ENCODE data around the gene SHISA9.
"Not testable (repeated sequence)": the region's sequence is repeated elsewhere in the genome, so short reads cannot be mapped to it uniquely, and the experiment has no call there.

Gene SHISA9

DNA sequence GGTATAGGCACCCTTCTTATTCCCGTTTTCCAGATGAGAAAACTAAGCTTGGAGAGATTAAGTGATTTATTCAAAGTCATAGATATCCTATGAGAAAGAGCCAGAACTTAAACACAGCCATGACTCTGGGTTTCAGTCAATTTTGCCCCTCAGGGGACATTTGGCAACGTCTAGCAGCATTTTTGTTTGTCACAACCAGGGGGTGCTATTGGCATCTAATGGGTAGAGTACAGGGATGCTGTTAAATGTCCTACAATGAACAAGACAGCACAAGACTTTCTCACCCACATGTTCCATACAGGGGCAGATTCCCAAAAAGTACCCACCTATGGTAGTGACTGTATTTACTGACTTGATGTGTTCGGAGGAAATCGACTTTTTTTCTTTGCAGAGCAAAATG is 4.8 kb upstream of the SHISA9 start:
- peak; percentile 37 for DNase-seq
- in situ Hi-C loops (cut with MboI; ENCODE audit: low pct_unique_long_range_greater_than_20kb, low sequenced_read_pairs): no loop called here

DNA sequence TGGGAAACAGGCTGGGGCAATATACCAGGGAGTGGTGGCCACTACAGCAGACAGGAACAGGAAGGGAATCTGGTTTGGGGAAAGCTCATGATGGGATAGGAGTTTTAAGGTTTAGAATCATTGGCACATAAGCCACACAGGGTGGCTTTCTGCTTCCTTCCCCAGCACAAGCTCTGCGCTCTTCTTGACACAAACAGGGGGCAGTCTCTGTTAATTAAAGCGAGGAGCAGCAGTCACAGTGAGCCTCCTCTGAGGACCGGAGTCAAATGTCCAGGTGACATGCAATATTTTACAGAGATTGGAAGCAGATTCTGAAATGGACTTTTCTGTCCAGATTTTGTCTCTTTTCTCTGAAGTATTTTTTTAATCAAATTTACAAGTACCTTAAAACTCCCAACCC is 2.8 kb upstream of the SHISA9 start:
- DNase-seq: no peak
- in situ Hi-C loops (cut with MboI; ENCODE audit: low pct_unique_long_range_greater_than_20kb, low sequenced_read_pairs): no loop called here

DNA sequence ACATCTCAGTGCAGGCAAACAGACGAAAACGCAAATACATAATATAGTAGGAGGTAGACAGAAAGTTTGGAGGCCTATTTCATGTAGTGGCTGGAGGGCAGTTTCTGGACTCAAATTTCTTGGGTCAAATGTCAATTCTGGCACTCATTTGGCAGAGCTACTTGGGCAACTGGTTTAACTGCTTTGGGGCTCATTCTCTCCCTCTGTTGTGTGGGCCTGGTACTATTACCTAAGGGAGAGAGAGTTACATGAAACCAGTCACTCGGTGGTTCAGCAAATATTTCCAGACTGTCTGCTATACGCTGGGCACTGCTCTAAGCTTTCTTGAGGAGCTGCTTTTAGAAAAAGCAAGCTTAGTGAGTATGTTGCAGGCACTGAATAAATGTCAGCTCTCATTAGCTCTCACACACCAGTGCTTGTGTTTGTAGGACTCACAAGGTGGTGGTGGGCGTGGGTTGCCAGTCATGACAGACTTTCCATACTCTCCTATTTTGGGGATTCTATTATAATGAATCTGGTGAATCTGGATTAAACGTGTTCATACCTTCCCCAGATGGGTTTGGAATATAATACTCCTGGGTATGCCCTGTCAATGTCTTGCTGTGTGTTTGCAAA is 1.8 kb upstream of the SHISA9 start:
- no peak for DNase-seq

DNA sequence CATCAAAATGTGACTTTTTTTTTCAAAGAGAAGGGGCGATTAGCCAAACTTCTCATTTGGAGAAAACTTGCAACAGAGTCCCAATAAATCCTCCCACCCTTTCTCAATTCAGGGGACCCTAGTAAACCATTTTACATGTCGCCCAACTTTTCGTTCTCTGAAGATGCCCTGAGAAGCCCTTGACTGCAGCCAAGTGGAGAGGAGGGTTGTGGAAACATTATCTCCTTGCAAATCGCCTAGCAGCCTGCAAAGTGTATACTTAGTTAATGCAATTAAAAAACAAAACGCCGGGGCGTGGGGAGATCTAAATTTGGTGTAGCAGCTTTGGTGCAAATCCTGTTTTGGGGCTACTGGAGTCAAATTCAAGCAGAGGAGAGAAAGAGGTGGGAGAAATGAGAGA is 1.2 kb upstream of the SHISA9 start:
- in situ Hi-C loops (cut with MboI; ENCODE audit: low pct_unique_long_range_greater_than_20kb, low sequenced_read_pairs): no loop called here

More for the DNA sequence above, 1.8 kb upstream of the SHISA9 start:
- in situ Hi-C loops (cut with MboI; ENCODE audit: low pct_unique_long_range_greater_than_20kb, low sequenced_read_pairs): no loop called here

DNA sequence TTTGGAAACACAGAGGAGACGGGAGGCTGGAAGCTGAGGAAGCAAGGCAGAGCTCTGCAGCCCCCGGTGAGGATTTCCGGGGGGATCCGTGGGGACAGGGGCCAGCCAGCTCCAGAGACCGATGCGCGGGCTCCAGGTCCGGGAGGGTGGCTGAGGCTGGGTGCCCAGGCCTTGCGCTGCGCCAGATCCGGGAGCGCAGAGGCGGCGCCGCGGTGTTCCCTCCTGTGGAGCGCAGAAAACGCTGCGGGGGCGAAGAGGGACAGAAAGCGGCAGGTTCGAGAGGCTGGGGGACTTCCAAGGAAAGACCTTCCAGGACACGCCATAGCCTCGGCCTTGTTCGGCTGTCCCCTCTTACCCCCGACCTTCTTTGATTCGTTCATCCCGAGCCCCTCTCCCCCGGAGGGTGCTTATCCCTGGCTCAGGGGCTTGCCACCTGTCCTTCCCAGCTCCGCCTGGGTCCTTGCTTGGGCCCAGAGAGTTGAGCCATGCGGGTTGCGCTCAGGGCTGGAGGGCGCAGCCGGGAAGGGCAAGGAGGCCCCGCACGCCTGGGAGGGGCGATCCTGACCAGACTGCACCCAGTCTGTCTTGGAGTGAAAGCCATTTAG is 697 bp upstream of the SHISA9 start:
- DNase-seq: no peak
- in situ Hi-C loops (cut with MboI; ENCODE audit: low pct_unique_long_range_greater_than_20kb, low sequenced_read_pairs): no loop called here

More for the DNA sequence above, 1.2 kb upstream of the SHISA9 start:
- DNase-seq: no peak

DNA sequence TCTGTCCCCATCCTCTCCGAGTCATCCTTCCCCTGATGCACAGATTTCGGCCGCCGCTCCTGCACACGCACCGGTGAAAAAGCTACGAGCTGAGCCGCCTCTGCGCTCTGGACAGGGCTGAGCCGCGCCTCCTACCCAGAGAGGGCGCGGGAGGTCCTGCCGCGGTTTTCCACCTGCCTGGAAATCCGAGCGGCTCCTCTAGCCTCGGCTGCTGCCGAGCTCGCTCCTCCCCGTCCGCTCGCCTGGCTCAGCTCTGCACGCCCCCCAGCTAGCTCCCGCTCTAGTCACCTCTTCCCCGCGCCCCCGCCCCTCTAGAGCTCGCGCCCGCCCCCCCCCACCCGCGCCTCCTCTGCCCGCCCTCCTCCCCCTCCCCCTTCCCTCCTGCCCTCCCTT is 198 bp upstream of the SHISA9 start:
- in situ Hi-C loops (cut with MboI; ENCODE audit: low pct_unique_long_range_greater_than_20kb, low sequenced_read_pairs): no loop called here
- no peak for DNase-seq

DNA sequence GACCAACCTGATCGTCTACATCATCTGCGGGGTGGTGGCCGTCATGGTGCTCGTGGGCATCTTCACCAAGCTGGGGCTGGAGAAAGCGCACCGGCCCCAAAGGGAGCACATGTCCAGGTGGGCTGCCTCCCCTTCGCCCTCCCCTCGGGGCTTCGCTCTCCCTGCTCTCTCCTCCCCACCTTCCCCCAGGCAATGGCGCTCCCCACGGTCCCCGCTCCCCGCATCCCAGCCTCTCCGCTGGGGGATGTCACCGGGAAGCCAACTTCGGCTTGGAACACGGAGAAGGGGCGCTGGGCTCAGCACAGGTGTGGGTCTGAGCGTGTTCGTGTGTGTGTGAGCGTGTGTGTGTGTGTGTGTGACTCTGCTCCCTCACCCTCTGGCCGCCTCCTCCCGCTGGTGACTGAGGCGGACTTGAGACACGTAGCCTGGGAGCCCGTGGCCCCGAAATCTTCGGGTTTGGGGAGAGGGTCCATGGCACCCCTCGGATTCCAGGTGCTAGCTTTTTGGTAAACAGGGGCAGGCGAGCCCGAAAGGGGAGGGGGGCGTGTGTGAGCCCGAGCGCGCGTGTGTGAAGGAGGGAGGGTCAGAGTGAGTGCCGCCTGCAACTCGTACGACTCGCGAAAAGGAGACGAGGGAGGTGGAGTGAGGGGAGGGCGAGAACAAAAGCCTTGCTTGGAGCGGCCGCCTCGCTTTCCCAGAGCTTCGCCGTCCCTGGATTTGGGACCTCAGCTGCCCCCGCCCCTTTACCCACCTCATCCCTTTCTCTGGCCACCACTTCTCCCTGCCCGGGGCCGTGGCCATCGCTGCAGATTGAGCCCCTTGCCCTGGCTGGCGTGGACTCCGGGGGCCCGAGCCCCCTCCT is 1.3 kb downstream of the SHISA9 start:
- DNase-seq: no peak
- in situ Hi-C loops (cut with MboI; ENCODE audit: low pct_unique_long_range_greater_than_20kb, low sequenced_read_pairs): no loop called here

DNA sequence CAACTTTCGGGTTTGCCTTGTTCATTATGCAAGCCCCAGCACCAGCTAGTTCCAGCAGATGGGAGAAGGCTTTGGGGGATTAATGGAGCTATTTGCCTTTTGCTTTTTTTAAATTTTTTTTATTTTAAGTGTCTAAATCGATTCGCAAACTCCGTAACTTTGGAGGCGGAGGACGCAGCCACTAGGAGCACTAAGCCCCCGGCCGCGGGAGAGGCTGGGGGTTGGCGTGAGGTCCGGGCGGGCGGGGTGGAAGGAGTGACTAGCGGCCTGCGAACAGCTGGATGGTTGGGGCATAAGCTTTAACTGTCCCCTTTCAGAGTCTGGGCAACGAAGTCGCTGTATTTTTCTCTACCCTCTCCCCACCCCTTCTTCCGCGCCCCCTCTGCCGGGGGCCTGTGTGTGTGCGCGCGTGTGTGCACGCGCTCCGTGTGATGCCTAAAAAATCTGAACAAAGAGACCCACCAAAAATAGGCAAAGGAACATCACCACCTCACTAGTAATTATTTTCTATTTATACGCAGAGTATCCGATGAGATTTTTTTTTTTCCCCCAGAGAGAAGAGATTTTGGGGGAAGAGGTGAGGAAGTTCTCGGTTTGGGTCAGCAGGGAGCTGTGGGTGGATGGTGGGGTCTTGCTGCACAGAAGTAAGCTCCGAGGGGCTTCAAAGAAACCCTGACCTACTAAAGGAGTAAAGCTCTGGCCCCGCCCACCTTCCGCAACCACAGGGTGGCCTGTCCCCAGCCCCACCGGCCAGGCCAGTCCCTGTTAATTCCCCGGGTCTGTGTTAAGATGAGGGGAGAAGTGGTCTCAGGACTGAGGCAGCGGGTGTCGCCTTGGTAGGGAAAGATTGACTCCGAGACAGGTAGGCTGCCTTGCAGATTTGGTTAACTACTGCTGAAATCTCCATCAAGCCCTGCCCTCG is 2.3 kb downstream of the SHISA9 start:
- DNase-seq: no peak
- in situ Hi-C loops (cut with MboI; ENCODE audit: low pct_unique_long_range_greater_than_20kb, low sequenced_read_pairs): no loop called here

DNA sequence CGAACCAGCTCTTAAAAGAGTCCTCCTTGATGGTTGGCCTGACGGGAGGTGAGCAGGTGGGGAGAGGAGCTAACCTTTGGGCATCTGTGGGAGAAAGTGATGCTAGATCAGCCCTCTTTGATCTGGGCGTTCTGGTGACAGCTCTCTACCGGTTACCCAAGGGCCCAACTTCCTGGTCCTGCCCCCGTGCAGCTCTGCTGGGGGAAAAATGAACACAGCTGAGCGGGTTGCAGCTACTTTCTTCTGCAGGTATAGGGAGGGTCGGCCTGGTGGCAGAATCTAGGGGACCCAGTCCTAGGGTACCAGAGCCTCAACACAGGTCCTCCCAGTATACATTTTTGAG is 2.9 kb downstream of the SHISA9 start:
- DNase-seq: no peak
- in situ Hi-C loops (cut with MboI; ENCODE audit: low pct_unique_long_range_greater_than_20kb, low sequenced_read_pairs): no loop called here

DNA sequence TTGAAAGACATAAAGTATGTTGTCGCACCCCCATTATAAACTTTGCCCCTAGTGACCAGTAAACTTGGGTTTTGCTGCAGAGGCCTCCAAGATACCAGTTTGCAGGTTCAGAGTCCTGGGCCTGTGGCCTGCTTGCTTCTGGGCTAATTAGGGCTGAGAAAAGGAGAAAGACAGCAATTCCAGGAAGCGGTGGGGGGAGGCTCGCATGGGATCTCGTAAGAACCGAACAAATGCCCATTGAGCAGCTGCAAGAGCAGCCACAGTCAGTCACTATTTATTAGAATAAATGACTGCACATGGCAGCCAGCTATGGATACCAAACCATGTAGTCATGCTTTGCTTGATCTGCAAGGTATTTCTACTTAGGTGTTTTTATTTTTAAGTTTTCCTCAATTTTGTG is 4.9 kb downstream of the SHISA9 start:
- no peak for DNase-seq
- in situ Hi-C loops (cut with MboI; ENCODE audit: low pct_unique_long_range_greater_than_20kb, low sequenced_read_pairs): no loop called here

DNA sequence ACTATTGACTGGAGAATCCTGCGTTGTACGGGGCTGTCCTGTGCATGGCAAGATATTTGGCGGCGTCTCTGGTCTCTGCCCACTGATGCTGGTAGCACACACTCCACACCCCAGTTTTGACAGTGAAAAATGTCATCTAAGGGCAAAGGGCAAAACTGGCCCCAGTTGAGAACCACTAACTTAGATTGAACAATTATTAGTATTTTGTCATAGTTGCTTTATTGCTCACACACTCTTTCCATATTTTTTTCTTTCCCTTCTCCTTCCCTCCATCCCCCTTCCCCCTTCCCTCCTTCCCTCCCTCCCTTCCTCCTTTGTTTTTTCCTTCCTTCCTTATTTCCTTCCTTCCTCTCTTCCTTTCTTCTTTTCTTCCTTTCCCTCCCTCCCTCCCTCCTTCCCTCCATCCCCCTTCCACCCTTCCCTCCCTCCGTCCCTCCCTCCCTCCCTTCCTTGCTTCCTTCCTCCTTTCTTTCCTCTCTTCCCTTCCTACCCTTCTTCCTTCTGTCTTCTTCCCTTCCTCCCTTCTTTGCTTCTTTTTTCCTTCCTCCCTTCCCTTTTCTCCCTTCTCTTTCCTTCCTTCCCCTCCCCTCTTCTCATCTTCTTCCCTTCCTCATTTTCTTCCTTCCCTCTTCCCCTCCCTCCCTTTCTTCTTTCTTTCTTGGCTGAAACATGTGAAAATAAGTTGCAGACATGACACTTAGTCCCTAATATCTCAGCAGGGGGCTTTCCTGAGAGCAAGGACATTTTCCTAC is 5.5 kb downstream of the SHISA9 start:
- DNase-seq: no peak
- in situ Hi-C loops (cut with MboI; ENCODE audit: low pct_unique_long_range_greater_than_20kb, low sequenced_read_pairs): no loop called here

DNA sequence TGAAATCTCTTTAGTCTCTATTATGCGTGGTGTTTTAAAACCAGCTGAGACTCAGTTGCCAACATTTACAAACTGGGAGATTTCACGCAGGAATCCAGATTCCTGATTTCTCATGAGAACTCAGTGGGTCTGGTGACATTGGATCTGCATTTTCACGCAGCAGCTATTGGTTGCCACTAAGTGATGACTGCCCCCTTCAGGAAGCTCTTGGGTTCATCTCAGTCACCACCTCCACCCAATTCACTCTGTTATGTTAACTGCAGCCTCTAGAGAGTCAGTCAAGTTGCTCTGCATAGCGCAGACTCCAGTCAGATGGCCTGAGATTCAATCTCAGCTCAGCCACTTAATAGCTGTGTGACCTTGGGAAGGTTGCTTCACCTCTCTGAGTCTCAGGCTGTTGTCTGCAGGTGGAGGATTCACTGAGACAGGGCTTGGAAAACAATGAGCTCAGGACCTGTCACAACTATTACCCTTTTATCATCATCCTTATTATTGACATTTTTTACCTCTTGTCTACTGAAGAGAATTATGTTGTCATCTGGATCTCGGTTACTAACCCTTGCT is 6.4 kb downstream of the SHISA9 start:
- no peak for DNase-seq
- in situ Hi-C loops (cut with MboI; ENCODE audit: low pct_unique_long_range_greater_than_20kb, low sequenced_read_pairs): no loop called here

DNA sequence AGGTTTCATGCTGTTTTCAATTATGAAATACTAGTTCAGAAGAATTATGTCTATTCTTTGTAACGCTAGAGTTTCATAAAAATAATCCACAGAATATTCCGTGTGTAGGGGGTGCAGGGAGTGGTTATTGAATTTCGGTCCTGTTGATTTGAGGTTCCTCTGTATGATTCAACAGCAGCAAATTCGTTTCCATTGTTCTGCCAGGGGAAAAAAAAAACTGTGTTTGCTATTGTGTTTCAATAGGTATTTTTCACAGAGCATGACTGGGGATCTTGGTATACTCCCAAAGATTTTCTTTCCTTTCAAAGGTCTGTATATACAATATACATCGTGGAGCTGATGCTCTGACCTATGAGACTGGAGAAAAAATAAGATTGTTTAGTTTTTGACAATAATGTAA is 15.8 kb downstream of the SHISA9 start:
- in situ Hi-C loops (cut with MboI; ENCODE audit: low pct_unique_long_range_greater_than_20kb, low sequenced_read_pairs): no loop called here

DNA sequence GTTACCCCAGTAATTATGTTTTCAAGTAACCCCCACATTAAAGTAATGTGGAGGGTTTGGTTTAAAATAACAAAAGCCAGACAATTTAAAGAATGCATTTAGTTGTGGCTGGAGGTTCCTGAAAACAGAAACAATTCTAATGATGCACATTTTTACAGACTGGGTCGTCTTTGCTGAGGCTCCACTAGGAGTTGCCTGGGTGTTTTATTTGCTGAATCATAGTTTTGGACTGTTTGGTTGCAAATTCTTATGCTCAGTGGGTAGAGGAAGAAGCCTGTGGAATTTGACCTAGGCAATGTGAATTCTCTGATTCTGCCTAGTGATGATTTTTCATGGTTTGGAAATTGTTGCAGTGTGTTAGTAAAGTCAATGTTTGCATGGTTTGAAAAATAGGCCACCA is 16.3 kb downstream of the SHISA9 start:
- in situ Hi-C loops (cut with MboI; ENCODE audit: low pct_unique_long_range_greater_than_20kb, low sequenced_read_pairs): no loop called here

More for the DNA sequence above, 15.8 kb downstream of the SHISA9 start:
- DNase-seq: no peak

DNA sequence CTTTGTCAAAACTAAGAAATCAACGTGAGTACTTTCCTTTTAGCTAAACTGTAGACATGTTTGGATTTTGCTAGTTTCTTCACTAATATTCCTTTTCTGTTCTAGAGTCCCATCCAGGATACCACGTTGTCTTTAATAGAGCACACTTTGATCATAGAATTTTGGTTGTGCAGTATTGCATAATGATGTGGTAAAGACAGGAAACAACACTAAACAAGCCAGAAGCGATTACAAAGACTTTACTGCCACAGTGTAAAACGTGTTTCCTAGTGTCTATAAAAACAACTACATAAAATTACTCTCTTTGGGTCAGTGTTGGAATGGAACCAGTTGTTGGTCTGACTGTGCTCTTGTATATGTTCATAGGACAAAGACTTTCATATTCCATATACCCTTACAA is 19.3 kb downstream of the SHISA9 start:
- no peak for DNase-seq

More for the DNA sequence above, 16.3 kb downstream of the SHISA9 start:
- DNase-seq: no peak

DNA sequence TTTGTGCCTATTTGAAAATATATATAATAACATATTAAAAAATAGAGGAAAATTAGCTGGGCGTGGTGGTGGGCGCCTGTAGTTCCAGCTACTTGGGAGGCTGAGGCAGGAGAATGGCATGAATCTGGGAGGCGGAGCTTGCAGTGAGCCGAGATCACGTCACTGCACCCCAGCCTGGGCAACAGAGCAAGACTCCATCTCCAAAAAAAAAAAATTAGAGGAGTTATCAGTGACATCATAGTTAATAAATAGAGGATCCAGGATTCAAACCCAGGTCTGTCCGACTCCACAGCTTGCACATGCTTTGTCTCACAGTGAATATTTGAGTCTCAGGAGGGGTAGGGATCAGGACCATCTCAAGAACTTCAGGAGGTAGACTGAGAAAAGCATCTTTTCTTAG is 22.2 kb downstream of the SHISA9 start:
- in situ Hi-C loops (cut with MboI; ENCODE audit: low pct_unique_long_range_greater_than_20kb, low sequenced_read_pairs); DNase-seq: not testable (repeated sequence)

More for the DNA sequence above, 19.3 kb downstream of the SHISA9 start:
- in situ Hi-C loops (cut with MboI; ENCODE audit: low pct_unique_long_range_greater_than_20kb, low sequenced_read_pairs): no loop called here

DNA sequence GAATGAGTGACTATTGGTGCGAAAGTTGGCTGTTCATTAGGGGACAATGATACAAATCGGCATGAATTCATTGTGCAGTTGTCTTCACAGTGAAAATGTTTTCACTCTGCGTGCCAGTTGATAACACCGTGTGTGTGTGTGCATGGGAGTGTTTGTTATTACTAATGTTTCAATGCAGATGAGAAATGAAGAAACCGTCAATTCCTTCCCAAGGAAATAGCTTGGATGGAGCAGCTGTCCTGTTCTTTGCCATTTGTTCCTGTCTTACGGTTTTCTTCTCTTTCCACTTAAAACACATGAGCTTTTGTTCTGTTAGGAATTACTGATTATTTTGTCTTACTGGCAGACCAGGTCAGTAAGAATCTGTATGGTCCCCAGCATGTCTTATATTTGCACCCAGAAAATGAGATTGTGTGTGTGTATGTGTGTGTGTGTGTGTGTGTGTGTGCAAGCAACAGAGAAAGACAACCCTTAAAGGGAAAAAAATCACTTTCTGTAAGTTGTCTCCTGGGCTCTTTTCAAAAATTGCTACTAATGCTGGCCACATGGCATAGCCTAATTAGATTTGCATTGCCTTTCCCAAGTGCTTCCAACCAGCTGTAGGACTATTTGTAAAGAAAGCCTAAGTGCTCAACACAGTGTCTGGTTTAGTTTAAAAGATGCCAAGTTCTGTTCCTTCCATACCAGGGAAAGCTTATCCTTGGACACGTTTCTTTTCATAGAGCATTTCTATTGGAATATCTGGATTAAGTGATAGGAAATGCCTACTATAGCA is 23.8 kb downstream of the SHISA9 start:
- no peak for DNase-seq
- in situ Hi-C loops (cut with MboI; ENCODE audit: low pct_unique_long_range_greater_than_20kb, low sequenced_read_pairs): no loop called here

DNA sequence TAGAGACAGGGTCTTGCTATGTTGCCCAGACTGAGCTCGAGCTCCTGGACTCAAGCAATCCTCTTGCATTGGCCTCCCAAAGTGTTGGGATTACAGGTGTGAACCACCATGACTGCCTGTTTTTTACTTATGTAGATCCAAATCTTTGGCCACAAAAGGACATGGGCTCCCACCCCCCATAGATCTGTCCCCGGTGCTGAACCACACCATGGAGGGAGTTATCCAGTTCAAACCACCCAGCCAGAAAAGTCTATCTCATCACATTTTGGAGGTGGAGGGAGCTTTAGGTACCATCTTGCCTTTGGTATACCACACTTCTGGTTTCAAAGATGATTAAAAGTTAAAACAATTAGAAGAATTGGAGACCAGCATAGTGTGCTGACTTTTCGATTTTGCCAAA is 26.2 kb downstream of the SHISA9 start:
- in situ Hi-C loops (cut with MboI; ENCODE audit: low pct_unique_long_range_greater_than_20kb, low sequenced_read_pairs): no loop called here

More for the DNA sequence above, 26.2 kb downstream of the SHISA9 start:
- DNase-seq: no peak
